Endodermal cell (in vitro differentiated cells): Measurements from ENCODE around the gene FAM98B. TPM values are rescaled to one million over a fixed set of nuclear protein-coding genes. Genes with fewer than 3 reads are reported as not detected.

Experiments
- DNase-seq: peaks from one replicate; pipeline ENCODE4 v3.0.0-alpha.2; 2017
- H3K27ac ChIP-seq: 2 replicates; pipeline ENCODE4 v1.5.1; 2013; ENCODE audit warnings: mild to moderate bottlenecking, low read depth, low read length, moderate library complexity
- H3K27me3 ChIP-seq: 2 replicates; pipeline ENCODE4 v1.6.1; 2013; ENCODE audit warnings: mild to moderate bottlenecking, low read length, moderate library complexity; ENCODE audit not compliant: insufficient read depth, control insufficient read depth, poor library complexity, severe bottlenecking
- H3K36me3 ChIP-seq: 2 replicates; pipeline ENCODE4 v1.7.0; 2013; ENCODE audit warnings: mild to moderate bottlenecking, low read length, moderate library complexity; ENCODE audit not compliant: control insufficient read depth, insufficient read depth
- H3K4me1 ChIP-seq: one replicate; pipeline ENCODE4 v1.7.0; 2013; ENCODE audit warnings: low read length; ENCODE audit not compliant: control insufficient read depth, insufficient read depth
- H3K4me3 ChIP-seq: 2 replicates; pipeline ENCODE4 v1.5.1; 2013; ENCODE audit warnings: mild to moderate bottlenecking, low read length, moderate library complexity
- H3K9ac ChIP-seq: 2 replicates; pipeline ENCODE4 v1.6.1; 2013; ENCODE audit warnings: mild to moderate bottlenecking, low read length, moderate library complexity; ENCODE audit not compliant: poor library complexity, severe bottlenecking; ENCODE audit errors: extremely low read depth
- H3K9me3 ChIP-seq: 2 replicates; pipeline ENCODE4 v1.6.1; 2013; ENCODE audit warnings: mild to moderate bottlenecking, low read length, moderate library complexity; ENCODE audit not compliant: control insufficient read depth
- H3K27ac Mint-ChIP-seq: 2 replicates; pipeline ENCODE4 v1.8.0; 2020; ENCODE audit warnings: mixed read lengths
- H3K27me3 Mint-ChIP-seq: 2 replicates; pipeline ENCODE4 v1.8.0; 2021; ENCODE audit warnings: mild to moderate bottlenecking, mixed read lengths; ENCODE audit not compliant: insufficient read depth
- H3K36me3 Mint-ChIP-seq: 2 replicates; pipeline ENCODE4 v1.8.0; 2020; ENCODE audit warnings: low read depth, mixed read lengths
- H3K4me1 Mint-ChIP-seq: 2 replicates; pipeline ENCODE4 v1.8.0; 2020; ENCODE audit warnings: mixed read lengths
- H3K4me3 Mint-ChIP-seq: 2 replicates; pipeline ENCODE4 v1.8.0; 2020; ENCODE audit warnings: mild to moderate bottlenecking, moderate library complexity, mixed read lengths
- H3K9me3 Mint-ChIP-seq: 2 replicates; pipeline ENCODE4 v1.8.0; 2020; ENCODE audit warnings: mild to moderate bottlenecking, mixed read lengths
- CTCF ChIP-seq: fragments of 200-600 bp; sonication (generic); conservative IDR thresholded peaks from 2 replicates; pipeline ENCODE4 v1.5.0; 2021; ENCODE audit warnings: antibody characterized with exemption, mild to moderate bottlenecking
- WGBS, 2 experiments: methylation state at CpG; one replicate each; pipeline versions ENCODE4 v1.1.5 to v1.1.7; 2013; ENCODE audit warnings: missing lambda C conversion rate in 2 of 2, mixed read lengths in 1 of 2; ENCODE audit not compliant: insufficient coverage in 1 of 2, insufficient read length in 1 of 2; 5-methylcytosine and 5-hydroxymethylcytosine counted together
- total RNA-seq, 2 donors: library from RNA; stranded (reverse); fragmentation: NEBNext Ultra II Directional in 1 of 2; extraction: Animal tissue kit (Norgen Biotek cat#: 25700) in 1 of 2; gene quantifications; 2 replicates in 1 of 2; 3 replicates in 1 of 2; pipeline ENCODE4 v1.2.1, GENCODE V29; 2021

FAM98B gene
- total RNA-seq, 2 donors from 2014 or later, result 54.3 to 55.9 TPM

- Mint-ChIP-seq H3K27me3 (no peaks in the 10 kb centered on the region), H3K4me3 (no peak overlapping the region), H3K36me3 (peaks cover 38% of the 10 kb centered on the region), H3K9me3 (no peaks in the 10 kb centered on the region), H3K4me1 (no peaks in the 10 kb centered on the region), H3K27ac (no peak overlapping the region)
- Histone ChIP-seq H3K9ac (no peak overlapping the region), H3K27me3 (no peaks in the 10 kb centered on the region), H3K27ac (no peak overlapping the region), H3K9me3 (no peaks in the 10 kb centered on the region), H3K4me1 (no peaks in the 10 kb centered on the region), H3K4me3 (no peak overlapping the region), H3K36me3 (peaks cover 58% of the 10 kb centered on the region)
- DNase-seq, result no peak
- 100% methylated on average over 1 of the region's 2 CpGs; no CpG with 5 or more reads in 1 of the 2 experiments for WGBS, 2 experiments
- TF ChIP-seq CTCF, result no peak
Observed at GRCh38 chr15:38471974-38472373, 18.0 kb downstream of the FAM98B start.

- H3K4me3 Mint-ChIP-seq, result no peak overlapping the region
- peaks cover 35% of the 10 kb centered on the region for H3K36me3 Mint-ChIP-seq
- peak; percentile 89 for TF ChIP-seq CTCF
- Histone ChIP-seq H3K27ac (no peak overlapping the region), H3K36me3 (peaks cover 61% of the 10 kb centered on the region), H3K27me3 (no peaks in the 10 kb centered on the region), H3K4me1 (no peaks in the 10 kb centered on the region), H3K4me3 (no peak overlapping the region), H3K9ac (no peak overlapping the region), H3K9me3 (no peaks in the 10 kb centered on the region)
- no peaks in the 10 kb centered on the region for H3K27me3 Mint-ChIP-seq
- no peaks in the 10 kb centered on the region for H3K9me3 Mint-ChIP-seq
- no peak overlapping the region for H3K27ac Mint-ChIP-seq
- DNase-seq, result peak; percentile 49
- no peaks in the 10 kb centered on the region for H3K4me1 Mint-ChIP-seq
- 83 to 94% methylated on average over 4 of the region's 4 CpGs for WGBS, 2 experiments
Observed at GRCh38 chr15:38474155-38474757, 20.3 kb downstream of the FAM98B start.

- Mint-ChIP-seq H3K4me3 (no peak overlapping the region), H3K36me3 (peaks cover 35% of the 10 kb centered on the region), H3K27ac (no peak overlapping the region), H3K9me3 (no peaks in the 10 kb centered on the region), H3K27me3 (no peaks in the 10 kb centered on the region), H3K4me1 (no peaks in the 10 kb centered on the region)
- no peak for TF ChIP-seq CTCF
- 96% methylated on average over 2 of the region's 2 CpGs; no CpG with 5 or more reads in 1 of the 2 experiments for WGBS, 2 experiments
- no peak overlapping the region for H3K4me3 ChIP-seq
- H3K9me3 ChIP-seq, result no peaks in the 10 kb centered on the region
- H3K27me3 ChIP-seq, result no peaks in the 10 kb centered on the region
- H3K4me1 ChIP-seq, result no peaks in the 10 kb centered on the region
- no peak overlapping the region for H3K27ac ChIP-seq
- DNase-seq, result no peak
- H3K36me3 ChIP-seq, result peaks cover 63% of the 10 kb centered on the region
- H3K9ac ChIP-seq, result no peak overlapping the region
Observed at GRCh38 chr15:38475361-38475760, 21.4 kb downstream of the FAM98B start.
